Smooth muscle cell (in vitro differentiated cells): ENCODE data around the gene SERPINA10. TPM values are rescaled to one million over a fixed set of nuclear protein-coding genes. Genes with fewer than 3 reads are reported as not detected.

ENCODE experiments used
- DNase-seq: peaks from one replicate; lab custom pipeline; 2025; ENCODE audit not compliant: unreplicated experiment; lab: John Stamatoyannopoulos, UW
- H2AFZ ChIP-seq: fragments of 200-600 bp; sonication (generic); 2 replicates; pipeline ENCODE4 v1.6.0; 2016; ENCODE audit warnings: antibody characterized with exemption, low read depth, mild to moderate bottlenecking
- H3F3A ChIP-seq: fragments of 200-600 bp; sonication (generic); 2 replicates; pipeline ENCODE4 v1.6.0; 2017; ENCODE audit warnings: antibody characterized with exemption, low read depth
- H3K27ac ChIP-seq: fragments of 200-600 bp; sonication (generic); 2 replicates; pipeline ENCODE4 v1.5.1; 2016; ENCODE audit warnings: low read depth, mild to moderate bottlenecking
- H3K27me3 ChIP-seq: fragments of 200-600 bp; sonication (generic); 2 replicates; pipeline ENCODE4 v1.6.1; 2016; ENCODE audit warnings: low read depth, mild to moderate bottlenecking
- H3K36me3 ChIP-seq: fragments of 200-600 bp; sonication (generic); 2 replicates; pipeline ENCODE4 v1.5.1; 2016; ENCODE audit warnings: low read depth
- H3K4me1 ChIP-seq: fragments of 200-600 bp; sonication (generic); 2 replicates; pipeline ENCODE4 v1.5.1; 2016; ENCODE audit warnings: low read depth
- H3K4me2 ChIP-seq: fragments of 200-600 bp; sonication (generic); 2 replicates; pipeline ENCODE4 v1.6.0; 2016; ENCODE audit warnings: mild to moderate bottlenecking
- H3K4me3 ChIP-seq: fragments of 200-600 bp; sonication (generic); 2 replicates; pipeline ENCODE4 v1.5.1; 2016; ENCODE audit warnings: mild to moderate bottlenecking
- H3K79me2 ChIP-seq: fragments of 200-600 bp; sonication (generic); 2 replicates; pipeline ENCODE4 v1.6.0; 2016; ENCODE audit warnings: low read depth, mild to moderate bottlenecking
- H3K9ac ChIP-seq: fragments of 200-600 bp; sonication (generic); 2 replicates; pipeline ENCODE4 v1.6.0; 2016; ENCODE audit warnings: low read depth
- H3K9me3 ChIP-seq: fragments of 200-600 bp; sonication (generic); replicated peaks from 2 replicates; pipeline ENCODE4 v1.5.1; 2016; ENCODE audit warnings: low read depth
- H4K20me1 ChIP-seq: fragments of 200-600 bp; sonication (generic); 2 replicates; pipeline ENCODE4 v1.6.0; 2016; ENCODE audit warnings: low read depth
- WGBS: methylation state at CpG from one replicate; pipeline ENCODE4 v1.1.7; 2016; ENCODE audit warnings: low lambda C conversion rate; 5-methylcytosine and 5-hydroxymethylcytosine counted together
- polyA plus RNA-seq: library from polyadenylated mRNA; unstranded; fragments of >200 nt; fragmentation: Nextera tagmentation; extraction: Ambion mirVana; gene quantifications from 2 replicates; pipeline ENCODE4 v1.2.1, GENCODE V29; 2016
- total RNA-seq: library from RNA; depleted of rRNA; stranded (reverse); fragments of >200 nt; gene quantifications from 2 replicates; pipeline ENCODE4 v1.2.3, GENCODE V29; 2014
- TF ChIP-seq, protein P1 (sequence below): fragments of 200-600 bp; sonication (generic); IDR thresholded peaks from 2 replicates; pipeline ENCODE4 v1.5.1; 2017; ENCODE audit warnings: borderline replicate concordance, mild to moderate bottlenecking, antibody characterized with exemption; ENCODE audit not compliant: insufficient read depth, poor library complexity, severe bottlenecking

The SERPINA10 gene
- total and polyA plus RNA-seq, 2 experiments from 2014 or later = not detected

DNA sequence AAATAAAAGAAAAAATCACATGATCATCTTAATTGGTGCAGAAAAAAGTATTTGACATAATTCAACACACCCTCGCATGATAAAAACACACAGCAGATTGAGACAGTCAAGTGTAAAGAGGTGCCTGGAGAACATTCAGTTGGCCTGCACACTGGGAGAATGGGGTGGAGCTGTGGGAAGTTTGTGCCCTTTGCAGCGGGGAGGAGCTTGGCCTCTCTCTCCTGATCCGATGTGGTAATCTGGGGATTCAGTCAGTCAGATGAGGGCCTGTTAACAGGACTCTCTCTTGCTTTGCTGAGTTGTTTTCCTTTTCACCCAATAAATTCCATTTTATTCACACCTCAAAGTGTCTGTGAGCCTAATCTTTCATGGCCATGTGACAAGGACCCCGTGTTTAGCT, 24.2 kb upstream of the SERPINA10 start:
- no peak overlapping the region for H3K27ac ChIP-seq
- no peaks in the 10 kb centered on the region for H4K20me1 ChIP-seq
- H3K9ac ChIP-seq = no peak overlapping the region
- no peak overlapping the region for H3K4me2 ChIP-seq
- no peaks in the 10 kb centered on the region for H3K27me3 ChIP-seq
- TF ChIP-seq, protein P1, sequence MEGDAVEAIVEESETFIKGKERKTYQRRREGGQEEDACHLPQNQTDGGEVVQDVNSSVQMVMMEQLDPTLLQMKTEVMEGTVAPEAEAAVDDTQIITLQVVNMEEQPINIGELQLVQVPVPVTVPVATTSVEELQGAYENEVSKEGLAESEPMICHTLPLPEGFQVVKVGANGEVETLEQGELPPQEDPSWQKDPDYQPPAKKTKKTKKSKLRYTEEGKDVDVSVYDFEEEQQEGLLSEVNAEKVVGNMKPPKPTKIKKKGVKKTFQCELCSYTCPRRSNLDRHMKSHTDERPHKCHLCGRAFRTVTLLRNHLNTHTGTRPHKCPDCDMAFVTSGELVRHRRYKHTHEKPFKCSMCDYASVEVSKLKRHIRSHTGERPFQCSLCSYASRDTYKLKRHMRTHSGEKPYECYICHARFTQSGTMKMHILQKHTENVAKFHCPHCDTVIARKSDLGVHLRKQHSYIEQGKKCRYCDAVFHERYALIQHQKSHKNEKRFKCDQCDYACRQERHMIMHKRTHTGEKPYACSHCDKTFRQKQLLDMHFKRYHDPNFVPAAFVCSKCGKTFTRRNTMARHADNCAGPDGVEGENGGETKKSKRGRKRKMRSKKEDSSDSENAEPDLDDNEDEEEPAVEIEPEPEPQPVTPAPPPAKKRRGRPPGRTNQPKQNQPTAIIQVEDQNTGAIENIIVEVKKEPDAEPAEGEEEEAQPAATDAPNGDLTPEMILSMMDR = no peak
- no peaks in the 10 kb centered on the region for H3K4me1 ChIP-seq
- WGBS = 40% methylated on average over 4 of the region's 4 CpGs
- no peak overlapping the region for H3K4me3 ChIP-seq
- DNase-seq = no peak
- H3F3A ChIP-seq = no peaks in the 10 kb centered on the region
- H3K9me3 ChIP-seq = no peaks in the 10 kb centered on the region
- no peaks in the 10 kb centered on the region for H3K79me2 ChIP-seq
- H3K36me3 ChIP-seq = no peaks in the 10 kb centered on the region
- no peak overlapping the region for H2AFZ ChIP-seq

GRCh38 chr14:94316692-94317091, 23.6 kb upstream of the SERPINA10 start:
- Histone ChIP-seq H3K4me1 (no peaks in the 10 kb centered on the region), H3K9me3 (no peaks in the 10 kb centered on the region), H3F3A (no peaks in the 10 kb centered on the region), H3K36me3 (no peaks in the 10 kb centered on the region), H3K9ac (no peak overlapping the region), H3K27ac (no peak overlapping the region), H4K20me1 (no peaks in the 10 kb centered on the region), H2AFZ (no peak overlapping the region), H3K27me3 (no peaks in the 10 kb centered on the region), H3K4me3 (no peak overlapping the region), H3K4me2 (no peak overlapping the region), H3K79me2 (no peaks in the 10 kb centered on the region)
- TF ChIP-seq, protein P1 = no peak
- DNase-seq = no peak
- WGBS = 79% methylated on average over 1 of the region's 1 CpG

DNA sequence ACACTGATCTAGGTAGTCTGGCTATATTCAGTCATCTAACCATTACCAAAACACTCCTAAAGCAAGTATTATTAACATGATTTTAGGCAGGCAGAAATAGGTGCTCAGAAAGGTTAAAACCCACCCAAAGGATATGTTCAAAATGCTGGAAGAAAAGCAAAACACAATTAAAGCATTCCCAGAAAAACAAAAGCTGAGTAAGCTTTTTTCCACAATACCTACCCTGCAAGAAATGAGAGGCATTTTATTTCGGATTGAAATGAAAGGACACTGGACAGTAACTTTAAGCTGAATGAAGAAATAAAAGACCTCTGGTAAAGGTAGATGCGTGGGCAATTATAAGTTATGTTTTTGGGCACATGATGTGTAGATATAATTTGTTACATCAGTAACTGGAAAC, 21.8 kb upstream of the SERPINA10 start:
- Histone ChIP-seq H4K20me1 (no peaks in the 10 kb centered on the region), H3K27ac (no peak overlapping the region), H2AFZ (no peak overlapping the region), H3K9ac (no peak overlapping the region), H3K36me3 (no peaks in the 10 kb centered on the region), H3K27me3 (no peaks in the 10 kb centered on the region), H3F3A (no peaks in the 10 kb centered on the region), H3K4me3 (no peak overlapping the region), H3K79me2 (no peaks in the 10 kb centered on the region), H3K9me3 (no peaks in the 10 kb centered on the region), H3K4me1 (no peaks in the 10 kb centered on the region), H3K4me2 (no peak overlapping the region)
- no peak for DNase-seq
- WGBS = 91% methylated on average over 2 of the region's 2 CpGs
- TF ChIP-seq, protein P1 = no peak

GRCh38 chr14:94313991-94314655, 21.1 kb upstream of the SERPINA10 start:
- TF ChIP-seq, protein P1 = no peak
- no peak for DNase-seq
- no peak overlapping the region for H3K4me3 ChIP-seq
- H3K4me1 ChIP-seq = no peaks in the 10 kb centered on the region
- WGBS = 81% methylated on average over 8 of the region's 8 CpGs
- no peak overlapping the region for H3K9ac ChIP-seq
- H3K9me3 ChIP-seq = no peaks in the 10 kb centered on the region
- no peak overlapping the region for H3K4me2 ChIP-seq
- no peaks in the 10 kb centered on the region for H3K27me3 ChIP-seq
- no peaks in the 10 kb centered on the region for H3K79me2 ChIP-seq
- no peak overlapping the region for H2AFZ ChIP-seq
- no peaks in the 10 kb centered on the region for H4K20me1 ChIP-seq
- no peak overlapping the region for H3K27ac ChIP-seq
- H3F3A ChIP-seq = no peaks in the 10 kb centered on the region
- no peaks in the 10 kb centered on the region for H3K36me3 ChIP-seq
